Mesothelial cell of epicardium (in vitro differentiated cells): ENCODE results near the gene HTR1D. TPM values are rescaled to one million over a fixed set of nuclear protein-coding genes. Genes with fewer than 3 reads are reported as not detected.

Experiments
- DNase-seq, 2 experiments: peaks; one replicate each; pipeline ENCODE4 v3.0.0; 2021; ENCODE audit warnings: low spot score in 2 of 2; ENCODE audit not compliant: unreplicated experiment in 2 of 2
- H3K27ac Mint-ChIP-seq: 2 replicates; pipeline ENCODE4 v1.8.0; 2021; ENCODE audit warnings: mixed read lengths
- H3K27me3 Mint-ChIP-seq: 2 replicates; pipeline ENCODE4 v1.8.0; 2021; ENCODE audit warnings: low read depth, mixed read lengths
- H3K36me3 Mint-ChIP-seq: 2 replicates; pipeline ENCODE4 v1.8.0; 2021; ENCODE audit warnings: mixed read lengths
- H3K4me1 Mint-ChIP-seq: 2 replicates; pipeline ENCODE4 v1.8.0; 2021; ENCODE audit warnings: mixed read lengths
- H3K4me3 Mint-ChIP-seq: 2 replicates; pipeline ENCODE4 v1.8.0; 2021; ENCODE audit warnings: mild to moderate bottlenecking, moderate library complexity, mixed read lengths
- H3K9me3 Mint-ChIP-seq: 2 replicates; pipeline ENCODE4 v1.8.0; 2021; ENCODE audit warnings: mixed read lengths
- total RNA-seq: library from RNA; stranded (reverse); gene quantifications from 3 replicates; pipeline ENCODE4 v1.2.1, GENCODE V29; 2021
- TF ChIP-seq, protein P1 (sequence below): fragments of 200-600 bp; sonication (generic); IDR thresholded peaks from one replicate; pipeline ENCODE4 v1.5.0; 2021; ENCODE audit warnings: antibody characterized with exemption; ENCODE audit not compliant: unreplicated experiment

HTR1D gene
- total RNA-seq, 1 donor from 2014 or later = 0.09 TPM

DNA sequence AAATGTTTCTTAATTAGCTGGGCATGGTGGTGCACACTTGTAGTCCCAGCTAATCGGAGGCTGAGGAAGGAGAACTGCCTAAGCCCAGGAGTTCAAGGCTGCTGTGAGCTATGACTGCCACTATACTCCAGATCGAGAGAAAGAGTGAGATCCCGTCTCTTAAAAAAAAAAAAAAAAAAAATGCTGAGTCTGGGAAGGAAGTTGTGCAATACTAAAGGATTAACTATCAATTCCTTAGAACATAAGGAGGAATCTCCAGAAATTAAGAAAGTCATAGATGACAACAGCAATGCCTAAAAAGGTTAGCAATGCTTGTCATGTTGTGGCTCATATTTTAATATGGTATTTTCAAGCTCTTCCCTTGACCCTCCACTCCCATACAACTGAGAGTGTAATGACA lies 53.9 kb downstream of the HTR1D start:
- no peaks in the 10 kb centered on the region for H3K36me3 Mint-ChIP-seq
- H3K4me3 Mint-ChIP-seq = no peak overlapping the region
- no peak for DNase-seq
- H3K27ac Mint-ChIP-seq = peak overlapping the region; percentile 60
- TF ChIP-seq, protein P1, sequence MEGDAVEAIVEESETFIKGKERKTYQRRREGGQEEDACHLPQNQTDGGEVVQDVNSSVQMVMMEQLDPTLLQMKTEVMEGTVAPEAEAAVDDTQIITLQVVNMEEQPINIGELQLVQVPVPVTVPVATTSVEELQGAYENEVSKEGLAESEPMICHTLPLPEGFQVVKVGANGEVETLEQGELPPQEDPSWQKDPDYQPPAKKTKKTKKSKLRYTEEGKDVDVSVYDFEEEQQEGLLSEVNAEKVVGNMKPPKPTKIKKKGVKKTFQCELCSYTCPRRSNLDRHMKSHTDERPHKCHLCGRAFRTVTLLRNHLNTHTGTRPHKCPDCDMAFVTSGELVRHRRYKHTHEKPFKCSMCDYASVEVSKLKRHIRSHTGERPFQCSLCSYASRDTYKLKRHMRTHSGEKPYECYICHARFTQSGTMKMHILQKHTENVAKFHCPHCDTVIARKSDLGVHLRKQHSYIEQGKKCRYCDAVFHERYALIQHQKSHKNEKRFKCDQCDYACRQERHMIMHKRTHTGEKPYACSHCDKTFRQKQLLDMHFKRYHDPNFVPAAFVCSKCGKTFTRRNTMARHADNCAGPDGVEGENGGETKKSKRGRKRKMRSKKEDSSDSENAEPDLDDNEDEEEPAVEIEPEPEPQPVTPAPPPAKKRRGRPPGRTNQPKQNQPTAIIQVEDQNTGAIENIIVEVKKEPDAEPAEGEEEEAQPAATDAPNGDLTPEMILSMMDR = no peak
- H3K4me1 Mint-ChIP-seq = peaks cover 38% of the 10 kb centered on the region
- no peaks in the 10 kb centered on the region for H3K27me3 Mint-ChIP-seq
- H3K9me3 Mint-ChIP-seq = no peaks in the 10 kb centered on the region

DNA sequence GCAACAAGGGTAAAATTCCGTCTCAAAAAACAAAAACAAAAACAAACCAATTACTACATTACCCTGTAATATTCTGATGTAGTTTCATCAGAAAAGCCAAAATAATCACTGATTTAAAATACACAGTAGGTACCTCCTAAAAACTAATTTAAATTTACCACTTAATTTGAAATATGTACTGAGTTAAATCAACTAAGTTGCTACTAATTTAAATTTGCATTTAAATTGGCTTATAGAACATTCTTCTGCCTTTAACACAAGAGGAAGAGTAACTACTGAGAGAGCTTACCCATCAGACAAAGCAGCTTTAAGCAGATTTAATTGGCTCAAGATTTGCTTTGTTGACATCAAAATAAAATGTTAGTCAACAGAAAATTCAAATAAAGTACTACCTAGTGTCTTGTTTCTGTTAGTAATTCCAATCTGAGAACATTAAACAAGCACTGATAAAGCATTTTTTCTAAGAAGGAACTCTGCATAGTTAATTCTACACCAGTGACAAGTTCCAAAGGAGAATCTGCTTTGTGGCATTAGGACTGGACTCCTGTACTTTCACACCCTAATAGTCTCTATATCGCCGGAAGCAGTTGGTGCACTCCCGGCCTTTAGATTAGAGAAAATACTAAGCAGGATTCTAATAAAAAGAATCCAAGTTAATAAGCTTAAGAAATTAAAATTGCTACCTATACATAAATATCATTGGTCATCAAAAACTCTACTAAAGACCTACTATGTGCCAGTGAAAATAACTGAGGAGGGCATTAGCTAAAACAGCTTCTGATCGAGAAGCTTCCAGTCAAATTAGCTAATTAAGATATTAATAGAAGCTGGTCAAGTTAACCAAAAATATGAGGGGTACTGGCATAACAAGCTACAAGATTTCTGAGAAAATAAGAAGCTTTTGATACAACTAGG lies 57.1 kb downstream of the HTR1D start:
- Mint-ChIP-seq H3K9me3 (no peaks in the 10 kb centered on the region), H3K27me3 (no peaks in the 10 kb centered on the region), H3K36me3 (no peaks in the 10 kb centered on the region), H3K4me3 (no peak overlapping the region), H3K27ac (peak overlapping the region; percentile 23), H3K4me1 (peaks cover 19% of the 10 kb centered on the region)
- TF ChIP-seq, protein P1 = no peak
- DNase-seq = no peak

DNA sequence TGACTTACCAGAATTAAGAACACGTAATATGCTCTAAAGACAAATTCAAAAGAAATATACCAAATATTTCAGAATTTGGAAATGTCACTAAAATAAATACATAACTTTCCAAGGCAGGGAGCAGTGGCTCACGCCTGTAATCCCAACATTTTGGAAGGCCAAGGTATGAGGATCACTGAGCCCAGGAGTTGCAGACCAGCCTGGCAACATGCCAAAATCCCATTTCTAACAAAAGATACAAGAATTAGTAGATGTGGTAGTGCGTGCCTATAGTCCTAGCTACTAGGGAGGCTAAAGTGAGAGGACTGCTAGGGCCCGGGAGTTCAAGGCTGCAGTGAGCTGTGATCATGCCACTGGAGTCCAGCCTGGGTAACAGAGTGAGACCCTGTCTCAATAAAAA lies 60.4 kb downstream of the HTR1D start:
- TF ChIP-seq, protein P1 = no peak

DNA sequence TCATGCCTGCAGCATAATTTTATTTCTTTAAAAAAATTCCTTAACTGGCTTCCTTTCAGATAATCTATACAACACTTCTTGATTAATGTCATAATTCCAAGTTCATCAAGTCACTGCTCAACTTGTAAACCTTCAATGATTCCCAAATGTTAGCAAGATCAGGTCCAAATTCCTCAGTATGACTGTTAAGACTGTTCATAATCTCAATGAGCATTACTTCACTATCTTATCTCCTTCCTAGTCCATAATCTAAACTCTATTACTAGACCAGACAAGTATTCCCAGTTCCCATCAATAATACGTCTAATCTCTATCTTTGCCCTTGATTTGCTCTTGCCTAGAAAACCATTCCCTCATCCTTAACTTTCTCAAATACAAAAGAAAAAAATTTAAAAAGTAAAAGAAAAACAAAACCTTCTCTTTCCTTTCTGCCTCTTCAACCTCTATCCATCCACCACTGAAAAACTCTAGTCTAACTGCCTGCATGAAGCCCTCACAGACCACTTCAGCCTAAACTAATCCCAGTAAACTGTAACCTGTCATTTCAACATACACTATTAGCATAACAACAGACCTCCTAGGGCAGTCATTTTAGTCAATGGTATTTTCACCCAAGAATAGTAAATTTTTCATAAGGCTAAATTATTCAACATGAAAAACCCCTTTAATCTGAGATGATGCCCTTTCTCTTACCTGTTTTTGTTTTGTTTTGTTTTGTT lies 64.2 kb downstream of the HTR1D start:
- Mint-ChIP-seq H3K4me1 (peaks cover 13% of the 10 kb centered on the region), H3K27me3 (no peaks in the 10 kb centered on the region), H3K36me3 (peaks cover 6% of the 10 kb centered on the region), H3K27ac (peak overlapping the region; percentile 19), H3K9me3 (peaks cover 4% of the 10 kb centered on the region), H3K4me3 (no peak overlapping the region)
- no peak for DNase-seq
- TF ChIP-seq, protein P1 = no peak

More for the DNA sequence above, 60.4 kb downstream of the HTR1D start:
- no peak for DNase-seq
- Mint-ChIP-seq H3K27ac (no peak overlapping the region), H3K4me1 (peaks cover 11% of the 10 kb centered on the region), H3K4me3 (no peak overlapping the region), H3K9me3 (peaks cover 4% of the 10 kb centered on the region), H3K27me3 (no peaks in the 10 kb centered on the region), H3K36me3 (peaks cover 5% of the 10 kb centered on the region)

DNA sequence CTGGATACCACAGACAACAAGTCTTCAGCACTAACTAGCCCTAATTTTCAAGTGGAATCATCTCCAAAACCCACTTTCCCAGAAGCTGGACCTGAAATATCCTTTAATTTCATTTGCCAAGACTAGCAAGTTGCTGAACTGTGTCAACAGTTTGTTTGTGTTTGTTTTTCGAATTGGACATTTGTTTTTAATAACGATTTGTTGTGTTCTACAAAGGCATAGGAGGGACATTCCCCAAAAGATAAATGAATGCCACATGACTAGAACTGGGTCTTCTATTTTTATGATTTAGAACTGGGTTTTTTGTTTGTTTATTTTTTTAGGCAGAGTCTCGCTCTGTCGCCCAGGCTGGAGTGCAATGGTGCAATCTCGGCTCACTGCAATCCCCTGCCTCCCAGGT lies 66.6 kb downstream of the HTR1D start:
- Mint-ChIP-seq H3K27ac (no peak overlapping the region), H3K36me3 (peaks cover 7% of the 10 kb centered on the region), H3K9me3 (peaks cover 4% of the 10 kb centered on the region), H3K4me3 (no peak overlapping the region), H3K4me1 (peaks cover 15% of the 10 kb centered on the region), H3K27me3 (no peaks in the 10 kb centered on the region)
- no peak for DNase-seq
- TF ChIP-seq, protein P1 = no peak
